NCI-H345 treated with DMSO at 0.1 percent for 48 hours (cell line): Measurements from ENCODE around the gene COPZ1.
"Not testable (repeated sequence)": the region's sequence is repeated elsewhere in the genome, so short reads cannot be mapped to it uniquely, and the experiment has no call there.

Source experiments
- DNase-seq: peaks from one replicate; lab custom pipeline; 2025; ENCODE audit not compliant: unreplicated experiment; lab: John Stamatoyannopoulos, UW

The COPZ1 gene

GRCh38 chr12:54324617-54325441 is at the start of gene COPZ1:
Gene COPZ1 (plus strand): TSS chr12:54325131. CDS start chr12:54325164, 33 bp downstream.
- peak; percentile 99 for DNase-seq

GRCh38 chr12:54276368-54276767 is 48.6 kb upstream of the COPZ1 start:
- no peak for DNase-seq

GRCh38 chr12:54277823-54278276 is 47.1 kb upstream of the COPZ1 start:
- no peak for DNase-seq

- no peak for DNase-seq
Observed at GRCh38 chr12:54279227-54279631, 45.7 kb upstream of the COPZ1 start.

GRCh38 chr12:54279632-54280467 is 45.1 kb upstream of the COPZ1 start, which contains the start of gene CBX5:
Gene CBX5 (minus strand): TSS chr12:54280122. CDS start chr12:54257650, 22,472 bp downstream.
- DNase-seq, result peak; percentile 99

- DNase-seq, result peak; percentile 99
Observed at GRCh38 chr12:54280468-54281260, 44.3 kb upstream of the COPZ1 start, which contains the start of gene HNRNPA1. Gene HNRNPA1 (plus strand): TSS chr12:54280726. CDS start chr12:54280808, 82 bp downstream.

- not testable (repeated sequence) for DNase-seq
Observed at GRCh38 chr12:54281261-54281638, 43.7 kb upstream of the COPZ1 start.

GRCh38 chr12:54281694-54282093 is 43.2 kb upstream of the COPZ1 start:
- DNase-seq, result not testable (repeated sequence)

GRCh38 chr12:54282949-54283593 is 41.9 kb upstream of the COPZ1 start:
- DNase-seq, result no peak

- not testable (repeated sequence) for DNase-seq
Observed at GRCh38 chr12:54284070-54284780, 40.7 kb upstream of the COPZ1 start.

GRCh38 chr12:54285150-54286041 is 39.5 kb upstream of the COPZ1 start:
- DNase-seq, result no peak

- DNase-seq, result no peak
Observed at GRCh38 chr12:54286042-54287030, 38.6 kb upstream of the COPZ1 start.

- no peak for DNase-seq
Observed at GRCh38 chr12:54287261-54288157, 37.4 kb upstream of the COPZ1 start.

GRCh38 chr12:54292083-54292930 is 32.6 kb upstream of the COPZ1 start:
- DNase-seq, result no peak

GRCh38 chr12:54292931-54293241 is 32.0 kb upstream of the COPZ1 start:
- no peak for DNase-seq
